Fibroblast of peridontal ligament (primary cell): ENCODE data around the gene KLRC2.
A peak's percentile ranks its signal among the peaks of the same experiment; 100 is the strongest.
"Not testable (repeated sequence)": the region's sequence is repeated elsewhere in the genome, so short reads cannot be mapped to it uniquely, and the experiment has no call there.

Experiments
- DNase-seq: peaks from one replicate; pipeline ENCODE4 v3.0.0-alpha.2; 2010; ENCODE audit errors: extremely low read depth

The KLRC2 gene

GRCh38 chr12:10405294-10405693 lies 30.5 kb downstream of the KLRC2 start:
- DNase-seq = no peak

GRCh38 chr12:10404798-10405197 lies 31.0 kb downstream of the KLRC2 start:
- no peak for DNase-seq

- peak; percentile 31 for DNase-seq
Measured at GRCh38 chr12:10400829-10401228, 35.0 kb downstream of the KLRC2 start.

- DNase-seq = no peak
Measured at GRCh38 chr12:10398168-10398567, 37.6 kb downstream of the KLRC2 start.

GRCh38 chr12:10397296-10397695 lies 38.5 kb downstream of the KLRC2 start:
- DNase-seq = no peak

- DNase-seq = not testable (repeated sequence)
Measured at GRCh38 chr12:10396176-10396575, 39.6 kb downstream of the KLRC2 start.

GRCh38 chr12:10395390-10395998 lies 40.3 kb downstream of the KLRC2 start:
- DNase-seq = peak; percentile 87

- not testable (repeated sequence) for DNase-seq
Measured at GRCh38 chr12:10394531-10395152, 41.2 kb downstream of the KLRC2 start.

- DNase-seq = no peak
Measured at GRCh38 chr12:10393291-10393690, 42.5 kb downstream of the KLRC2 start.

GRCh38 chr12:10392394-10392930 lies 43.3 kb downstream of the KLRC2 start:
- DNase-seq = peak; percentile 98

- not testable (repeated sequence) for DNase-seq
Measured at GRCh38 chr12:10390991-10391390, 44.8 kb downstream of the KLRC2 start.

- DNase-seq = no peak
Measured at GRCh38 chr12:10389904-10390303, 45.9 kb downstream of the KLRC2 start, which contains the start of gene KLRK1. TSS of gene KLRK1 (minus strand) at chr12:10390041. CDS start at chr12:10388810, 1,231 bp downstream.

GRCh38 chr12:10388624-10389413 lies 47.0 kb downstream of the KLRC2 start:
- no peak for DNase-seq

- not testable (repeated sequence) for DNase-seq
Measured at GRCh38 chr12:10387498-10387897, 48.3 kb downstream of the KLRC2 start.

GRCh38 chr12:10386857-10387256 lies 49.0 kb downstream of the KLRC2 start:
- DNase-seq = no peak

GRCh38 chr12:10385166-10385613 lies 50.6 kb downstream of the KLRC2 start:
- DNase-seq = peak; percentile 76

GRCh38 chr12:10384191-10384590 lies 51.6 kb downstream of the KLRC2 start:
- DNase-seq = no peak

GRCh38 chr12:10381928-10382628 lies 53.7 kb downstream of the KLRC2 start:
- DNase-seq = no peak
